HG03460 (cell line): ENCODE measurements around the gene MYOC.
A peak's percentile ranks its signal among the peaks of the same experiment; 100 is the strongest.
"Not testable (repeated sequence)": the region's sequence is repeated elsewhere in the genome, so short reads cannot be mapped to it uniquely, and the experiment has no call there.

ENCODE experiments used
- ATAC-seq: cut with Tn5 transposase; IDR thresholded peaks from one replicate; pipeline ENCODE4 v1.9.1; 2021; ENCODE audit not compliant: unreplicated experiment

Gene MYOC

GRCh38 chr1:171652234-171652822 lies at the start of gene MYOC:
MYOC (minus strand) TSS chr1:171652688; CDS start chr1:171652611, 77 bp downstream.
- no peak for ATAC-seq

GRCh38 chr1:171699531-171699930 lies 47.0 kb upstream of the MYOC start:
- ATAC-seq = no peak

DNA sequence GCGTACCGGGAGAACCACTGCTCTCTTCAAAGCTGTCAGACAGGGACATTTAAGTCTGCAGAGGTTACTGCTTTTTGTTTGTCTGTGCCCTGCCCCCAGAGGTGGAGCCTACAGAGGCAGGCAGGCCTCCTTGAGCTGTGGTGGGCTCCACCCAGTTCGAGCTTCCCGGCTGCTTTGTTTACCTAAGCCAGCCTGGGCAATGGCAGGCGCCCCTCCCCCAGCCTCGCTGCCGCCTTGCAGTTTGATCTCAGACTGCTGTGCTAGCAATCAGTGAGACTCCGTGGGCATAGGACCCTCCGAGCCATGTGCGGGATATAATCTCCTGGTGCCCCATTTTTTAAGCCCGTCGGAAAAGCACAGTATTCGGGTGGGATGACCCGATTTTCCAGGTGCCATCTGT lies 43.3 kb upstream of the MYOC start:
- not testable (repeated sequence) for ATAC-seq

GRCh38 chr1:171693541-171693940 lies 41.1 kb upstream of the MYOC start:
- not testable (repeated sequence) for ATAC-seq

GRCh38 chr1:171683870-171684269 lies 31.4 kb upstream of the MYOC start:
- ATAC-seq = no peak

- no peak for ATAC-seq
Observed at GRCh38 chr1:171680339-171680738, 27.9 kb upstream of the MYOC start.

DNA sequence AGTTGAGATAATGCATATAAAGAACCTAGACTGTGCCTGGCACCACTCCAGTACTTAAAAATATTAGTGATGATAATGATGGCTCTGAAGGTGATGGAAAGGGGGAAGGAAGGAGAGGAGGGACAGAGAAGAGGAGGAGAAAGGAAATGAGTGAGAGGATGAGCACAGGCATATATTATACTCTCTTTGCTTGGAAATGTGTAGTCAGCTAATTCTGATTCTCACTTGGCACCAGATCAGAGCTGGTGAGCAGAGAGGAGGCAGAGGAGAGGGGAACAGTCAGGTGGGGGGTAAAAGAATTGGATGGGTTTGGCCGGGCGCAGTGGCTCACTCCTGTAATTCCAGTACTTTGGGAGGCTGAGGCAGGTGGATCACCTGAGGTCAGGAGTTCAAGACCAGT lies 24.3 kb upstream of the MYOC start:
- ATAC-seq = no peak

DNA sequence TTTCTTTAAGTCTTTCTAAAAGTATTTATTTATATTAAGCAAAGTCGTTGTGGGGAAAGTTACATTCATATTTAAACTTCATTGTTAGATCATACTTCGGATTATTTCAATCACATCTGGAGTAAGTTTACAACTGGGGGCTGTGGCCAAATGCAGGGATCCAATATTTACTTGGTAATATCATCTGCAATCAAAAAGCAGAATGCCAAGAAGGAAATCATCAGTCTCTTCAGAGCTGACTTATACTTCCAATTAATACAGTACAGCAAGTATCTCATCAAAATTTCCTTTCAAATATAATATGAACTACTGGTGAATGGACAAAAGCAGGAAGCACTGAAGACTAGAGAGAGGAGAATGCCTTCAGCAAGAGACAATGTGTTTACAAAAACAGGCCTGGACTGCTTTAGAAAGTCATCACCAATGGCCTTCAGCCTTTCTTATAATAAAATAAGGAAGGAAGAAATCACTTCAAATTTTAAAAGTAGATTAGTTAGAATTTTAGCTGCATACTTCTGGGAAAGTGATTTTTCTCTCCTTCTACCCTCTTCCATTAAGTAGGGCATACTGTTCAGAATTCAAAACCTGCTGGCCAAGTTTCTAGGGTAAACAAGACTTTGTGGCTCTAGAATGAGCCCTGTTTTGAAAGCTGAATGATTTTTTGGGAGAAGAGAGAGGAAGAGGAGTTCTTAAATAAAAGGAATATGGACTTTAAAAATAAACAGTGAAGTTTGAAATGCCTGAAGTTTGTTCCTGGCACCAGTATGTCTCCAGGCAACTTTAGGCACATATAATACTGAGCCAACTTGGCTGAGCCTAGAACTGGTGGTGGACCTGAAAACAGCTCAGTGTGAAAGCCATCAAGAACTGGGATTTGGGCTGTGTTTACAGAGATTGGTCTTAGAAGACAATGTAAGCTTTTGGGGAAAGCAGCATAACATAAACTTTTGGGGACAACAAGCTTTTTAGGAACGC lies 22.2 kb upstream of the MYOC start:
- no peak for ATAC-seq

- no peak for ATAC-seq
Observed at GRCh38 chr1:171670739-171671138, 18.3 kb upstream of the MYOC start.

DNA sequence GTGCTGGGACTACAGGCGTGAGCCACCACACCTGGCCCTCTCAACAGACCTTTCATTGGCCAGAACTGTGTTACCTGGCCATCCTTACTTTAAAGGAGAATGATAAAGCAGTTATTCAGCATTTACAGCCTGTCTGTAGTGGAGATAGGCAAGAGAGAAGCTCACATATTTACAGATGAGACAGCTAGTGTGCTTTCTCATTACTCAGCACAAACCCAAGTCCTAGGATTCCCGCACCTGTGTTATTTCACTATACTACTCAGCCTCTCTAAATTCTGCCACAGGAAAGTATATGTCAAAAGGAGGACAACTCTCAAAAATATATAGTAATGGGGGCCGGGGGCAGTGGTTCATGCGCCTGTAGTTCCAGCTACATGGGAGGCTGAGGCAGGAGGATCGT lies 15.9 kb upstream of the MYOC start:
- no peak for ATAC-seq

DNA sequence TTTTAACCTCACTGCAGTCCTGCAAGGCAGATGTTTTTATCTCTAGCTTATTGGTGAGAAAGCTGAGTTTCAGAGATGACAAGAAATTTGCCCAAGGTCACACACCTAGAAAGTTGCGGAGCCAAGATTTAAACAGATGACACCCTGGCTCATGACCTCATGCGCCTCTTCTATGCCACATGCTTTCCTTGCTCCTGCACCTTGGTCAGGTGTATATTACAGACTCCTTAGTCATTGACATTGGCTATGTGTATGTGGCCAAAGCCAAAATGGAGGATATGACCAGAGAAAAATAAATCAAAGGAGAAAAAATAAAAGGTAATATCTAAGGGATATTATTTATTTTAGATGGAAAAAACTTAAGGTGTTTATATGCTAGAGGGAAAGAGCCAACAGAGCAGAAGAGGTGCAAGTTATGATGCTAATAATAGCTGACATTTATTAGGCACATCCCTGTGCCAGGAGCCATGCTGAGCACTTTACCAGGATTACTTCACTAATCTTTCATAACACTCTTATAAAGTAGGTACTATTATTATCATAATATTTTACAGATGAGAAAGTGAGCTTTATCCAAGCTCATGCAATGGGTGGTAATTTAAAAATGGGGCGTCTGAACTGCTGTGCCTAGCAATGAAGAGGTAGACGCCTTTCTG lies 13.8 kb upstream of the MYOC start:
- no peak for ATAC-seq

DNA sequence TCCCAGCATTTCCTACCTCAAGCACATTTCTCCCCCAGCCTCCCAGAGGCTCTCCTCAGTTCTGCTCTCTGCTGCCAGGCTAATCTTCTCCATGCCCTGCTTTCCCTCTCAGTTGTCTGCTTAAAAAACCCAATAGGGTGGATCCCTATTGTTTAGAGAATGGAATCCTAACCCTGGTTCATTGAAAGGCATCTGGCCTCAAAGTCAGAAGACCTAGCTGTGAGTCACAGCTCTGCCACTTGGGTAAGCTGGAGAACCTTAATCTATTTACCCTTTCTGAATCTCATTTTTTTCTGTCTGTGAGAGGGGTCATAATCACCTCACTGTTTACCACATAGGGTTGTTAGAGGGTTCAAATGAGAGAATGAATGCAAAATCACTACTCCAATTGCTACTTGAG lies 12.5 kb upstream of the MYOC start:
- ATAC-seq = no peak

DNA sequence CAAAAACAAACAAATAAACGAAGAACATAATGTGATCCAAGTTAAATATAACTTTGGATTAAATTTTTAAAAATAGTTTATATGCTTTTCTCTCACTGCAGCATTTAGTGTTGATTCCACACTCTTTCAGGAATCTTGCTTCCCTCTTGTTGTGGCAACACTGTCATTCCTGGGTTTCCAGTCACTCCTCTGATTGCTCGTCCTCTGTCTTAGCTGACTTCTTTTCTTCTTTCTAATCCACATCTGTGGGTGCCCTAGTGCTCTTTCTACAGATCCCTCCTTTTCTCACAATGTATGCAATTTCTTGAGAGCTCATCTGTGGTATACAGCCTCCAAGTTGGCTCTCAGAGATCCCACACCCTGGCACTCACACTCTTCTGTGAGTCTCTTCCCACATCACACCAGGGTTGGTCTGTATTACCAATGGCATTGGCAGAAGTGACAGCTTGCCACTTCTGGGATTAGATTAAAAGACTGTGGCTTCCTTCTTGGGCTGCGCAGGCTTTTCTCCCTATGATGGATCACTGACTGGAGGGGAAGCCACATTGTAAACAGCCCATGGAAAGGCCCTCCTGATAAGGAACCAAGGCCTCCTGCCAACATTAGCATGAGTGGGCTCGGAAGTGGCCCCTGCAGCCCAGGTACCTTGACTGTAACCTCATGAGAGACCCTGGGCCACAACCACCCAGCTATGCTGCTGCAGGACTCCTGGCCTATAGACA lies 11.5 kb upstream of the MYOC start:
- ATAC-seq = no peak

DNA sequence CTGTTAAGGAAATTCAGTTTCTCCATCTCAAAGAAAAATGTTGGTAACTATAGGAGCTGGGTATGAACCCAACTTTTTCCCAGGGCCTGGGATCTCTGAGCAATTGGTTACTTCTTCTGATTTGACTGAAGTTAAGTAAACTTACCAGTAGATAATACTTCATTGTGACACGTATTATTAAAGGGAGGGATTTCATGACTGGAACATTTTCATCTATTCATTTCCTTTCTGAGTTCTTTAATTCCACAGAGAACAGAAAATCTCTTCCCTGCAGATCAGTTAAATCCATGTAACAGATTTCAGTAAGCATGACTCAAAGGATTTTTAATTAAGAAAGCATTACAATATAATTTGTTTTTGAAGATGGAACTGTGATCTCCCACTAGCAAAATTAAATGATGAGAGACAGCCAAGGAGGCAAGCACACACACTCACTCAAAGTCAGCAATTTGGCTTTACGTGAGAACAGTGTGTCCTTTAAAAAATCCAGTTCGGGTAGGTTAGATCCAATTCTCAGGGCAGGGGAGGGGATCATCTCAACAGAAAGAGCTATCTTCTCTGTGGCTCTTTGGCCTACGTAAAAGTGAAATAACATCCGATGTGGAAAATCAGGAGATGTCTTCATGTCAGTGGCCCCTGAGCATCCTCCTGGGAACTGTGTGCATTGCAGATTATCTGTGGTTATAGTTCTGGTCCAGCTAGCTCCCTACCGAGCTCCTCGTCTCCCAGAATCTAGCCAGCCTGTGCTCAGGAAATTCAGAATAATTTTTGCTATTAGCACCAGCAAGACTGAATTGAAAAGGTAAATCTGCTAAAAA lies 10.8 kb upstream of the MYOC start:
- no peak for ATAC-seq

DNA sequence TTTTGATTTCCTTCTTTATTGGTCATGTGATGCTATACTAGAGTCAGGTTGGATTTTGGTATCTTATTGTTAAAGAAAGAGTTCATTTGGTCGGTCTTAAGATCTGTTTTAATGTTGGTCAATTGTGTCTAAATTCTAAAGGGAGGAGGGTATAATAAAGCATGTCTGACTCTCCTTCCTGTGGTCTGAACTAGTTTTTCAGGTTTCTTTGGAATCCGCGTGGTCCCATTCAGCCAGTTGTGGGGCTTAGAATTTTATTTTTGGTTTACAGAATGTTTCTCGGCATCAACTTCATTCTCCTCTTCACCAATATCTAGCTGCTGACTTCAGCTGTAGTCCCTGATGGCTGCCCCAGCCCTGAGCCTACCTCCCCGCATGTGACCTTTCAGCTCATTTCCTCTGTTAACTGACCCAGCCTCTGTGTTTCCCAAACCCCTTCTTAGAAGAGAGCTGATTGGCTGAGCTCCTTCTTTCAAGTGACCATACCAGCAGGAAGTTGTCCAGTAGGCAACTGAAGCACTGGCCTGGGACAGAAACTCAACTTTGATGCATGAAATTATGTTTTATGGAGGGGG lies 8.7 kb upstream of the MYOC start:
- ATAC-seq = no peak

- not testable (repeated sequence) for ATAC-seq
Observed at GRCh38 chr1:171656206-171656605, 3.7 kb upstream of the MYOC start.

- no peak for ATAC-seq
Observed at GRCh38 chr1:171655746-171656116, 3.2 kb upstream of the MYOC start.

GRCh38 chr1:171654942-171655745 lies 2.7 kb upstream of the MYOC start:
- ATAC-seq = peak; percentile 73
